ENCODE data around the gene JMJD8. TPM values are rescaled to one million over a fixed set of nuclear protein-coding genes. Genes with fewer than 3 reads are reported as not detected.

The JMJD8 gene
- total RNA-seq, 2 donors from 2014 or later, result 48.8 to 55.6 TPM

- peak; percentile 36 for TF ChIP-seq CTCF (conservative IDR thresholded peaks at IDR 0.05)
- Mint-ChIP-seq H3K27me3 (ENCODE audit: insufficient read depth) (no peaks in the 10 kb centered on the region), H3K36me3 (ENCODE audit: low read depth) (peaks cover 36% of the 10 kb centered on the region), H3K27ac (peak overlapping the region; percentile 84), H3K4me1 (peaks cover 17% of the 10 kb centered on the region), H3K9me3 (no peaks in the 10 kb centered on the region), H3K4me3 (peak overlapping the region; percentile 73)
- Histone ChIP-seq H3K9ac (ENCODE audit: extremely low read depth, low read length, poor library complexity, severe bottlenecking) (no peak overlapping the region), H3K4me3 (ENCODE audit: low read length) (peak overlapping the region; percentile 76), H3K27me3 (ENCODE audit: control insufficient read depth, insufficient read depth, low read length, poor library complexity, severe bottlenecking) (no peaks in the 10 kb centered on the region), H3K36me3 (ENCODE audit: control insufficient read depth, insufficient read depth, low read length) (peaks cover 36% of the 10 kb centered on the region), H3K27ac (ENCODE audit: low read depth, low read length) (no peak overlapping the region), H3K4me1 (ENCODE audit: control insufficient read depth, insufficient read depth, low read length) (peaks cover 18% of the 10 kb centered on the region), H3K9me3 (ENCODE audit: control insufficient read depth, low read length) (no peaks in the 10 kb centered on the region)
- no peak for DNase-seq
- 94 to 96% methylated on average over 28 to 36 of the region's 36 CpGs for WGBS, 2 experiments (ENCODE audit: insufficient coverage in 1 of 2, insufficient read length in 1 of 2)
Measured at GRCh38 chr16:682493-683395, 1.4 kb downstream of the JMJD8 start.

GRCh38 chr16:681746-682427 lies 2.2 kb downstream of the JMJD8 start:
- no peak for TF ChIP-seq CTCF (conservative IDR thresholded peaks at IDR 0.05)

GRCh38 chr16:680967-681745 lies 3.0 kb downstream of the JMJD8 start:
- peak overlapping the region; percentile 48 for H3K27ac Mint-ChIP-seq
- H3K27me3 Mint-ChIP-seq (ENCODE audit: insufficient read depth), result no peaks in the 10 kb centered on the region
- Histone ChIP-seq H3K27me3 (ENCODE audit: control insufficient read depth, insufficient read depth, low read length, poor library complexity, severe bottlenecking) (no peaks in the 10 kb centered on the region), H3K9ac (ENCODE audit: extremely low read depth, low read length, poor library complexity, severe bottlenecking) (peak overlapping the region; percentile 76), H3K4me3 (ENCODE audit: low read length) (peak overlapping the region; percentile 91), H3K27ac (ENCODE audit: low read depth, low read length) (peak overlapping the region; percentile 17), H3K4me1 (ENCODE audit: control insufficient read depth, insufficient read depth, low read length) (peaks cover 18% of the 10 kb centered on the region), H3K9me3 (ENCODE audit: control insufficient read depth, low read length) (no peaks in the 10 kb centered on the region), H3K36me3 (ENCODE audit: control insufficient read depth, insufficient read depth, low read length) (peaks cover 30% of the 10 kb centered on the region)
- peak overlapping the region; percentile 73 for H3K4me3 Mint-ChIP-seq
- H3K36me3 Mint-ChIP-seq (ENCODE audit: low read depth), result peaks cover 28% of the 10 kb centered on the region
- TF ChIP-seq CTCF (conservative IDR thresholded peaks at IDR 0.05), result peak; percentile 21
- H3K9me3 Mint-ChIP-seq, result no peaks in the 10 kb centered on the region
- peak; percentile 73 for DNase-seq
- WGBS, 2 experiments (ENCODE audit: insufficient coverage in 1 of 2, insufficient read length in 1 of 2), result 64 to 76% methylated on average over 35 to 44 of the region's 44 CpGs
- H3K4me1 Mint-ChIP-seq, result peaks cover 17% of the 10 kb centered on the region

More at GRCh38 chr16:681746-682427, 2.2 kb downstream of the JMJD8 start:
- no peak for DNase-seq
- Mint-ChIP-seq H3K4me1 (peaks cover 17% of the 10 kb centered on the region), H3K36me3 (ENCODE audit: low read depth) (peaks cover 31% of the 10 kb centered on the region), H3K4me3 (peak overlapping the region; percentile 73), H3K27me3 (ENCODE audit: insufficient read depth) (no peaks in the 10 kb centered on the region), H3K9me3 (no peaks in the 10 kb centered on the region), H3K27ac (peak overlapping the region; percentile 48)
- H3K4me1 ChIP-seq (ENCODE audit: control insufficient read depth, insufficient read depth, low read length), result peaks cover 18% of the 10 kb centered on the region
- H3K4me3 ChIP-seq (ENCODE audit: low read length), result peak overlapping the region; percentile 91
- H3K9me3 ChIP-seq (ENCODE audit: control insufficient read depth, low read length), result no peaks in the 10 kb centered on the region
- peaks cover 36% of the 10 kb centered on the region for H3K36me3 ChIP-seq (ENCODE audit: control insufficient read depth, insufficient read depth, low read length)
- H3K27me3 ChIP-seq (ENCODE audit: control insufficient read depth, insufficient read depth, low read length, poor library complexity, severe bottlenecking), result no peaks in the 10 kb centered on the region
- H3K9ac ChIP-seq (ENCODE audit: extremely low read depth, low read length, poor library complexity, severe bottlenecking), result no peak overlapping the region
- H3K27ac ChIP-seq (ENCODE audit: low read depth, low read length), result no peak overlapping the region
- WGBS, 2 experiments (ENCODE audit: insufficient coverage in 1 of 2, insufficient read length in 1 of 2), result 94 to 97% methylated on average over 17 to 28 of the region's 28 CpGs
